HG03175 (cell line): Measurements from ENCODE around the gene TMEM101.
"Not testable (repeated sequence)": the region's sequence is repeated elsewhere in the genome, so short reads cannot be mapped to it uniquely, and the experiment has no call there.

Source experiments
- ATAC-seq: cut with Tn5 transposase; IDR thresholded peaks from one replicate; pipeline ENCODE4 v1.9.1; 2021; ENCODE audit warnings: mild to moderate bottlenecking, moderate library complexity; ENCODE audit not compliant: unreplicated experiment

The TMEM101 gene

DNA sequence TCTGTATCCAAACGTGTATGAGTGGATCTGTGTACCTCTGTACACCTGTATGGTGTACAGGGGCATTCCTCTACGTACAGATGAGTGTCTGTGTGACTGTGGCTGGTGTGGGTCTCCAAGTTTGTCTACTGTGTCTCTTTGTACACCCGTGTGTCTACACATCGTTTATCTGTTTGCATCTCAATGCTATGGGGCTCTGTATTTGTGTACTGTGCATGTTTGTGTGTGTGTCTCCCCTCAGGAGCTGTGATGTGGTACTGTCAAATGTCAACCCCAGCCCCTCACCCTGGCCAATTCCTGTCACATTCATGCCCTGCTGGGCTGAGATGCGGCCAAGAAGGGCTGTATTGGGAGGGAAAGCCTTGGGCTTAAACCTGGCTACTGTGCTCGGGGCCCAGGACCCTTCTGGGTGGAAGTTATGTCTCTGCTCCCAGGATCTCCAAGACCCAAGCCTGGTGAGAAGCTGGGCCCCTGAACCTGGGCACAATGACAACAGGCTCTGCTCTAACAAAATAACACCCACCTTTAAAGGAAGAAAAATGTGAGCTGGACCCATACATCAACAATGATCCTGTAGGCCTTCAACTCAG is 13.8 kb downstream of the TMEM101 start:
- ATAC-seq = no peak

DNA sequence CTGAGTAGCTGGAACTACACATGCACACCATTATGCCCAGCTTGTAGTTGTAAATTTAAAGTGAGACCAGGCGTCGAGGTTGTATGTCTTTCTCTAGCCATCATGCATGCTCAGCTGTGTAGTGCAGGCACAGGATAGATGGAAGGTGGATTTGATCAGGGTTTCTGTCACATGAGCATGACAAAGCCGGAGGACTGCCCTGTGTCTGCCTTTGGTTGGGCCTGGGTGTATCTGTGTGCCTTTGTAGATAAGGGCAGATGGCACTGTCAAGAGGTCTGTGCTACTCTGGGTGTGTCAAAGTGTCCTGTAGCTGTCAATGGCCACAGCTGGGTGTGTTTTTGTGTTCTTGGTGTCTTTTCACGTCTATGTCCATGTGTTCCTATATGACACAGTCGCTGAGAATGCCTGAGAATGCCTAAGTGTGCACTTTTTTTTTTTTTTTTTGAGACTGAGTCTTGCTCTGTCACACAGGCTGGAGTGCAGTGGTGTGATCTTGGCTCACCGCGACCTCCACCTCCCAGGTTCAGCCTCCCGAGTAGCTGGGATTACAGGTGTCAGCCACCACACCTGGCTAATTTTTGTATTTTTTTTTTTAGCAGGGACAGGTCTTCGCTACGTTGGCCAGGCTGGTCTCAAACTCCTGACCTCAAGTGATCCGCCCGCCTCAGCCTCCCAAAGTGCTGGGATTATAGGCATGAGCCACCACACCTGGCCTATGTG is 14.5 kb downstream of the TMEM101 start:
- ATAC-seq = no peak

DNA sequence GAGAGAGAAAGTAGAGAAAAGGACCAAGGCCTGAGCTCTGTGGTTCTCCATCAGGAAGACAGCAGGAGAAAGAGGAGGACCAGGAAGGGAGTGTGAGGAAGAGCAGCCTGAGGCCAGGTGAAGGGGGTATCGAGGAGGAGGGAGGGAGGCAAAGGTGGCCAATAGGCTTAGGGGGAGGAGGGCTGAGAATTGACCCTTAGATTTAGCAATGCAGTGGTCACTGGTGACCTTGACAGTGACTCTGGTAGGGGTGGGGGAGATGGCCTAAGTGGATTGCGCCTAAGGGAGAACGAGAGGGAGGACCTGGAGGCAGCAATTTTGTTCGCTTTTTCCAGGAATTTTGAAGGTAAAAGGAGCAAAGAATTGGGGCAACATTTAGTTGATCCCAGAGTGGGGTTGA is 15.7 kb downstream of the TMEM101 start:
- ATAC-seq = no peak

GRCh38 chr17:43998552-43998951 is 16.2 kb downstream of the TMEM101 start:
- ATAC-seq = no peak

- ATAC-seq = not testable (repeated sequence)
Measured at GRCh38 chr17:43997180-43997579, 17.6 kb downstream of the TMEM101 start.

DNA sequence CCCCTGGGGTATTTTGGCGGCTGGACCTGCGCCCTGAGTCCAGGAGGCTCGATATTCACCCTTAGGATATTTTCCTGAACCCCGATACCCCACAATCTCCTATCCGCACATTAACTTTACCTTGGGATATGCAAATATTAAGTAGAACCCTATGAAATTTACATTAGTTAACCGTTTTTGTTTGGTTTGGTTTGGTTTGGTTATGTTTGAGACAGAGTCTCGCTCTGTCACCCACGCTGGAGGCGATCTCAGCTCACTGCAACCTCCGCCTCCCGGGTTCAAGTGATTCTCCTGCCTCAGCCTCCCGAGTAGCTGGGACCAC is 19.7 kb downstream of the TMEM101 start:
- no peak for ATAC-seq

GRCh38 chr17:43994272-43995149 is 20.3 kb downstream of the TMEM101 start:
- no peak for ATAC-seq

GRCh38 chr17:43992641-43993040 is 22.1 kb downstream of the TMEM101 start:
- ATAC-seq = no peak

DNA sequence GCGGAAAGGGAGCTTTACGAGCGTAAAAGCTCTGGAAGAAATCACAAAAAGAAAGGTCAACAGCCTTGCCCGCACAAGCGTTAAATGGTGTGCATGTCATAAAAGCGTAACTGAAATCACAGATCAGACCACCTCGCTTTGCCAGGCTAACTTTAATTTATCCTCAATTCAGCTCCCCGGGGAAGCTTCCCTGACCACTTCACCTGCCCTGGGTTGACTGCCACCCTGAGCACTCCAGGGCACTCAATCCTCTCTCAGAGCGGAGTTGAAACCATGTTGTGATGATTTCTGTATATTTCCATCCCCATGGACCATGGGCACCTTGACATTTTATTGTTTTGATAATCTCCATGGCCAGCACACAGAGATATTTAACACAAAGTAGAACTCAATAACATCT is 26.5 kb downstream of the TMEM101 start:
- no peak for ATAC-seq

DNA sequence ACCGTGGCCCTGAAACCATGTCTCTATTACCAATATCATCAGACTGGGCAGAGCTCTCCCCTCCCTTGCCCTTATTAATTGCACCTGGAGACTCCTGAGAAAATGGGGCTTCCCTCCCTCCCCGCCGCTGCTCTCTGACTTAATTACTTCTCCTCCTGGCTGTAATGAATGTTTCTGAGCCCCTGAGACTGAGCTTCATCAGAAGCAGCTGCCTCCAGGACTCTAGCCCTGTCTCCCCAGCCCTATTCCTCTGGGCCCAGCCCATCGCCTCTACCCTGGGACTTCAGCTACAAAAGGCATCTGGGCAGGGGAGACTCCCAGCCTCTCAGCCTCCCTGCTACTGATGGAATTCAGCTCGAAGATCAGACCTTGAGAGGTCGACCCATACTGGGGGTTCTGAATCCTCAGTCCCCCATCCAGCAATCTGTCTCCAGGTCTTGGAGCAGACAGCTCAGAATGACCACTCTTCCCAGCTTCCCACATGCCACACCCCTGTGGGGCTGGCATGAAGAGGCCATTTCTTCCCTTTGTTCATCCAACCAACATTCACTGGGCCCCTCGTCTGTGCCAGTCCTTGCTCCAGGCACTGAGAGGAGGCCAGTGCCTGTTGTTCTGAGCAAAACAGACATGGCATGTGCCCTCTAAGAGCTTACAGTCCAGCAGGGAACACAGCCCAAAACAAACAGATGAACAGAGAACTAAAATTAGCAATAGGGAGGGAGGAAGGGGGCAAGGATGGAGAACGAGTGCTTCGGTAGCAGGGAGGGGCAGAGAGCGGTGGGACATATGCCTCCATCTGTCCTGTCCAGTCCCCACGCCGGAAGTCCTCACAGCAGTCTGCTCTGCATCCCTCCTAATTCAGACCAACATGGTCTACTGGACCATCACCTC is 27.4 kb downstream of the TMEM101 start:
- no peak for ATAC-seq

DNA sequence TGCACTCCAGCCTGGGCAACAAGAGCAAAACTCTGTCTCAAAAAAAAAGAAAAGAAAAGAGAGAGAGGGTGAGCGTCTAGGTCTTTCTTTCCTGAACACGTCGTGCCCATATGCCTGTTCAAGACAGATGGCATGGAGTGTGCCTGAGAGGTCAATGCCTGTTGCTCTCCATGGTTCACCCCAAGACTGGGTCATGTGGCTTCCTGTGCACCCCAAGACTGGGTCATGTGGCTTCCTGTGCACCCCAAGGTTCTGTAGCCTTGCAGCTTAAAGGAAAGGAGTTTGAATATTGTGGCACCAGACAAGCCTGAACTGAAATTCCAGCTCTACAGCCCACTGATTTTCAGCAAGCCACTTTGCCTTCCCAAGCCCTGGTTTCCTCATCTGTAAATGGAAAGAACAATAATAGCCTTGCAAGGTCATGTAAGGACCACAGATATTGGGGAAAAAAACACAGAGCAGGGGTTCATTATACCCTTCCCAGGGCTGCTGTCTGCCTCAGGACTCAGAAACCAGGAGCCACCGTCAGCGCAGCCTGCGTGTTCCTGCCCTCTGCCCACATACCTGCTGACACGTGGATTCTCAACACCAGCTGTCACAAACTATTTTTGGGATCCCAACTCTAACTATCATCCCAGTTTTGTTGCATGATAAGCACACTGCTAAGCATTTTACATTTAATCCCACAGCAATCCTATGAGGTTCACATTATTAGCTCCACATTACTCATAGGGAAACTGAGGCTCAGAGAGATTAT is 28.4 kb downstream of the TMEM101 start:
- no peak for ATAC-seq

DNA sequence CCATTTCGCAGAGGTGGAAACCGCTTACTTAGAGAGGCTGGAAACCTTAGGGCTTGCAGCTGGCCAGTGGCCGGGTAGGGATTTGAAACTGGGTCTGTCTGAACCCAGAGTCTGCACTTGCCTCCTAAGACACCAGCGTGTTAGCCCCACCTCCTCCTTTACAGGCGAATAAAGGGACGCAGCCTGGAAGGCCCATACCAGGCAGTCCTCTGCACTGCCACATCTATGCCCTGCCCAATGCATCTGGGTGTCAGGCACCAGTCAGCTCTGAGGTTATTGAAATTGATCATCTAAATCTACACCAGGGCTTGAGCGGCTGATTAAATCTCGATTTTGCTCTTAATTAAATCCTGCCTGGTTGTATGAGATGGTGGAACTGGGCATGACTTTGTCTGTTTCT is 30.2 kb downstream of the TMEM101 start:
- ATAC-seq = no peak

- ATAC-seq = no peak
Measured at GRCh38 chr17:43983515-43984411, 31.0 kb downstream of the TMEM101 start.

DNA sequence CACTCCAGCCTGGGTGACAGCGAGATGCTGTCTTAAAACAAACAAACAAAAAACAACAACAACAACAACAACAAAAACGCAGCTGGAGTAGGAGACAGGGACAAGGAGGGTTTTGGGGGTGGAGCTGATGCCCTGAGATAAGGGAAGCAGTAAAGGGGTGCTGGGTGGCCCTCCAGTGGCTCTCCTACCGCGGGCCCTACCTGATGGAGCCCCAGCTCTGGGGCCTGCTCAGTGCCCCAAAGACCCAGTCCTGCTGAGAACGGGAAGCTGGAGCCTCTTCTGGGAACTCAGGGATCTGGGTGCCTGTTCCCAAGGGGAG is 31.6 kb downstream of the TMEM101 start:
- ATAC-seq = no peak

GRCh38 chr17:43982171-43982570 is 32.6 kb downstream of the TMEM101 start:
- no peak for ATAC-seq

DNA sequence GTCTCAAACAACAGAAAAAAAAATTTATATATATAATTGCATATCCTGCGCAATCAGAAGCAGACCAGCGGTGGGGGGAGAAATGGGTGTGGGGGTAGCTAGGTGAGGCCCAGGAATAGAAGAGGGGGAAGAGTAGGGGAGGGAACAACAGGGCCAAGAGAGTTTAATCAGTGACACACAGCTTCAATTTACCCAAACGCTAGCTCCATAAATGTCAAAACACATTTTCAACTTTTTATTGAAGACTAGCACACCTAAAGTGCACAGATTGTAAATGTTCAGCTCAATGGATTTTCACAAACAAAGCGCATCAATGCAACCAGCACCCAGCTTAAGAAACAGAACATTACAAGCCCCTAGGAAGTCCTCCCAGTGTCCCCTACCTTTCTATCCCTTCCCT is 35.1 kb downstream of the TMEM101 start:
- no peak for ATAC-seq

- ATAC-seq = no peak
Measured at GRCh38 chr17:43979011-43979410, 35.8 kb downstream of the TMEM101 start.

DNA sequence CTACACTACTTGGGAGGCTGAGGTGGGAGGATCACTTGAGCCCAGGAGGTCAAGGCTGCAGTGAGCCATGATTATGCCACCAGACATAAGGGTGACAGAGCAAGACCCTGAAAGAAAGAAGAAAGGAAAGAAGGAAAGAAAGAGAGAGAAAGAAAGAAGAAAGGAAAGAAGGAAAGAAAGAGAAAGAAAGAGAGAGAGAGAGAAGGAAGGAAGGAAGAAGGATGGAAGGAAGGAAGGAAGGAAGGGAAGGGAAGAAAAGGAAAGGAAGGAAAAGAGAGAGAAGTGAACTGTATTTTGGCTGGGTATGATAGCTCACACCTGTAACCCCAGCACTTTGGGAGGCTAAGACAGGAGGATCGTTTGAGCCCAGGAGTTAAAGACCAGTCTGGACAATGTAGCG is 36.7 kb downstream of the TMEM101 start:
- no peak for ATAC-seq
